ENCODE data around the gene ZNRF3.

DNA sequence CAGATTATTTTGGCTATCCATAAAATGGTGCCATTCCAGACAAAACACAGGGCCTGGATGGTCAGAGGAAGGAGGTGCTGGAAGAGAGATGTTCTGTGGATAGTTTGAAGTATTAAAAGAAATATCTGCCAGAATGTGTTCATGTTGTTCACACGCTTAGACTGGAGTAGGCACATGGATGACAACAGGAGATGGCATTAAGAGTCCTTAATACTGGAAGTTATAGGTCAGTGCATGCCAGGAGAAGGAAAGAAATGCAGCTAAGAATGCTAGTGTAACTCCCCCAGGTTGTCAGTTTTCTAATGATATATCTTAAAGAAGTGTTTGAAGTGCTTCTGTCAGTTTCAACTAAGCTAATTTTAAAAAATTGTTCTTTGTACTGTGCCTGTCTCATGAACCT lies 209.7 kb downstream of the ZNRF3 start:
- TF ChIP-seq CTCF (IDR thresholded peaks at IDR 0.05) (no peak), POLR2AphosphoS5 (IDR thresholded peaks at IDR 0.05) (no peak)
